Measurements from ENCODE around the gene EOMES.

DNA sequence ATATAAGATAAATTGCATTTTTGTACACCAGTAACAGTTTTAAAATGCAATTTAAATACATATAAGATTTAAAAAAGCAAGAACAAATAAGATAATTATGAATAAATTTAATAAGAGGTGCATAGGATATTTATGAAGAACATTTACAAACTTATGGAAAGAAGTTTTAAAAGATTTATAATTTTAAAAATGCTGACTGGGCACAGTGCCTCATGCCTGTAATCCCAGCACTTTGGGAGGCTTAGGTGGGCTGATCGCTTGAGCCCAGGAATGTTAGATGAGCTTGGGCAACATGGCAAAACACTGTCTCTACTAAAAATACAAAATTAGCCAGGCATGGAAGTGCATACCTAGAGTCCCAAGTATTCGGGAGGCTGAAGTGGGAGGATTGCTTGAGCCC, 37.8 kb downstream of the EOMES start:
- TF ChIP-seq CTCF (IDR thresholded peaks at IDR 0.05) (no peak), POLR2A (IDR thresholded peaks at IDR 0.05) (no peak)
